ENCODE measurements around the gene DNAJC5.
A peak's percentile ranks its signal among the peaks of the same experiment; 100 is the strongest.

DNAJC5 gene

DNA sequence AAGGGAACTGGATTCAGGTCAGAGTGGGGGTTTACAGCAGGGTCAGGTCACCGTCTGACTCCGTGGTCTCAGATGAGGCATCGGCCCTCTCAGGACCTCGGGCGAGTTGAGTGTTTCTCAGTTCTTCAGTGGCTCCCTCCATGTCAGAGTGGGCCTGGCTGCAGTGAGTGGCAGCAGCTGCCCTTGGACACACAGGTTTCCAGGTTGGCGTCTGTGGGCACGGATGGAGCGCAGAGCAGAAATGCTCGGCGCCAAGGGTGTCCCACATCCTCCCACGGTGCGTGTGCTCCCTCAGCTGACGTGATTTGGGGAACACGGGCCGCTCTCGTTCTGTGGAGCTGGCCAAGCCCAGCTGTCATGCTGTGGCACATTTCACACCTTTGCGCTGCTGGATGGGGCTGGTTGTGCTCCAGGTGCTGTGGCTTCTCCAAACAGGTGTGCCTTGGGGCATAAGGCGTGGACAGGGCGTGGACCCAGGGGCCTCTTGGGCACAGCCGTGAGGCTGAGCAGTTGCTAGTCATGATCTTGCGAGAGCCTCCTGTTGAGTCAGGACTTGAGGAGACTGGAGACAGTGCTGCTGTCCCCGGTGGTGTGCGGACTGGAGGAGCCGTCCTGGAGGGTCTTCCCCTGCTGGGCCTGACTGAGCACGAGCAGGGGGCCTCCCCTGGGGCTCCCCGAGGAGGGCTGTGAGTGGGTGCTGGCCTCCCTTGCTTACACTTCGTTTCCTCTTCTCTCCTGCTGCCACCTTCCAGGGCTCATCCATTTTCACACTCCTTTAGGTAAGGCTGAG is 9.5 kb upstream of the DNAJC5 start:
- DNase-seq, result no peak

DNA sequence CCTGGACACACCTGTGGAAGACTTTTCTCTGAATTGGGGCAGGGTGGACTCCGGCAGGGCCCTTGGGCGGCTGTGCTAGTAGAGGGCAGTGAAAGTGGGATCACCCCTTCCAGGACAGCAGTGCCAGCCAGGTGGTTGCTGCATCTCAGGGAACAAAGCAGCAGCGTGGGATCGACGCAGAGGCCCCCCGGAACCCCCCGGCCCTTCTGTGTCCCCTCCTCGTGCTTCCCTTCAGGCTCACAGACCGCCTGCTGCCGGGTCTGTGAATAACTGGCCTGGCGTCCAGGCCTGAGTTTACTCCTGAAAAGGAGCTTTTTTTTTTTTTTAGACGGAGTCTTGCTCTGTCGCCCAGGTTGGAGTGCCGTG is 8.9 kb upstream of the DNAJC5 start:
- no peak for DNase-seq

DNA sequence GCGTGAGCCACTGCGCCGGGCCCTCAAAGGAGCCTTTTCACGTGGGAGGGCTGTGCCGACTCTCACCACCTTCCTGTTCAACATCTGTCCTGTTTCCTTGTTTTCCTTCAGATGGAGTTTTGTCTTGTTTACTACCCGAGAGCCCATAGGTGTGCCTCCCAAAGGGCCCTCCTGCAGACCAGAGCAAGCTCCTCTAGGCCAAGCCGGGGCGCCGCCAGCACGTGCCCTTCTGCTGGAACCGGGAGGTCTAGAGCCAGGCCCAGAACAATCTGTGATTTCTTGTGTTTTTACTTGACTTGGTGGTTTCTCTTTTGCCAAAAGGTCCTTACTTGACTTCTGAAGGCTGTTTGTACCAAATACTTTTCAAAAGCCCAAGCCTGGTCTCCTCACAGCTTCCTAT is 8.0 kb upstream of the DNAJC5 start:
- no peak for DNase-seq

DNA sequence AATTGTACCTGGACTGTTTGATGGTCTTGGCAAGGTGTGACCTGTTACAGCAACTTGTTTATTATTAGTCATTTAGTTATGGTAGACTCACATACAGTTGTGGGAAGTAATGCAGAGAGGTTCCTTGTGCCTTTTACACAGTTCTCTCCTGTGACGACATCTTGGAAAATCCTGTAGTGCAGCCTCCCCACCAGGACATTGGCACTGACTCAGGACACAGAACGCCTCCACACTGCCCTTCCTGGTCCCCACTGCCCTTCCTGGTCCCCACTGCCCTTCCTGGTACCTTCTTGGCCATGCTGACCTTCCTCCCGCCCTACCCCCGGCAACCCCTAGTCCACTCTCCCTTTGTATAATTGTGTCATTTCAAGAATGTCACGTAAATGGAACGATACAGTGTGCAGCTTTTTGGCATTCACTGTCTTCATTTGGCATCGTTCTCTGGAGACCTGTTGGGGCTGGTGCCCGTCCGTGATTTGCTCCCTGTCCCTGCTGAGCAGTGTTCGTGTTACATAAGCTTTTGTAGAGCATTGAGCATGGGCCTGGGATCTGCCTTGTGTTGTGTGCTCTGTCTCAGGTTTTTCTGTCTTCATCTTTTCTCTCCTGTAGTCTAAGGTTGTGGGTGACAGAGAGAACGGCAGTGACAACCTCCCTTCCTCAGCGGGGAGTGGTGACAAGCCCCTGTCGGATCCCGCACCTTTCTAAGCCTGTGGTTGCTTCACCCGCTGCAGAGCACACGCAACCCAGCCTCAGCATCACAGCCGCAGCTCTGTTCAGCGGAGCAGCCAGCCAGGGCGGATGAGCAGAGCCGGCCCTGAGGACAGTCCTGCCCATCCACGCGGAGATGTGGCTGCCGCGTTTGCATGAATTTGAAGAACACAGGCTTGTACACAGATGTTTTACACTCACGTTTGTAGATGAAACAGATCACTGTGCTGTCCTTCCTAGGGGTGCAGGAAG is 5.4 kb upstream of the DNAJC5 start:
- no peak for DNase-seq

DNA sequence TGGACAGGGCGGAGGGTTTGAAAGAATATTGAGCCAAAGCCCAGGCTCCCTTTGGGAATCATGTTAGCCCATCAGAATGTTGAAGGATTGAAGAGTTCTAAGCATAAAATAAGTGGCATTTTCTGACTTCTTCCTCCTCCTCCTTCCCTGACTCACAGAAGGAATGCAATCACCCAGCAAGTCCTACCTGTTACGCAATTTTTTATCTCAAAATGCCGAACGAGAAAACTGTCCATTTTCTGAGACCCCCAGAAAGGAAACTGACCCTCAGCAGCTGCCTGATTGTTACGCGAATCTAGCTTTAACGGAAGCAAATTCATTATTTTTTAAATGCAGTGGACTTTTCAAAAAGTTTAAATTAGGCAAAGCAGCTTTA is 4.7 kb upstream of the DNAJC5 start:
- no peak for DNase-seq

- DNase-seq, result no peak
These were observed 4.3 kb upstream of the DNAJC5 start for GRCh38 chr20:63890616-63891015.

- DNase-seq, result no peak
These were observed 3.6 kb upstream of the DNAJC5 start for GRCh38 chr20:63891061-63892002.

- no peak for DNase-seq
These were observed 2.5 kb upstream of the DNAJC5 start for GRCh38 chr20:63892402-63892801.

DNA sequence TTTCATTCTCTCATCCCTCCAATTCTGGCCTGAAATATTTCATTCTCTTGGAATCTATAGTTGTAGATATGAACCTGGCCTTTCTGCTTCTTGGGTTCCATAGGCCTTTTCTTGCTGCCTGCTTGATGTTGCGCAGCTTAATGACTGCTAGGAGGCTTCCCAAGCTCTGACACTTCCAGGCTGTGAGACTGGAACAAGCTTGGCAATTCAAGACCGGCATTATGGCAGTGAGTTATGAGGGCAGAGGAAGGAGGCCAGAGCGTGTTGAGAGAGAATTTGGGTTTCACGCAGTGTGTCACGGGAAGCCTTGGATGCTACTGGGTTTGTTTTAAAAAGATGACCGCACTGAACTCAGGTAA is 948 bp upstream of the DNAJC5 start:
- DNase-seq, result no peak

- DNase-seq, result no peak
These were observed 451 bp downstream of the DNAJC5 start for GRCh38 chr20:63895202-63895951.

DNA sequence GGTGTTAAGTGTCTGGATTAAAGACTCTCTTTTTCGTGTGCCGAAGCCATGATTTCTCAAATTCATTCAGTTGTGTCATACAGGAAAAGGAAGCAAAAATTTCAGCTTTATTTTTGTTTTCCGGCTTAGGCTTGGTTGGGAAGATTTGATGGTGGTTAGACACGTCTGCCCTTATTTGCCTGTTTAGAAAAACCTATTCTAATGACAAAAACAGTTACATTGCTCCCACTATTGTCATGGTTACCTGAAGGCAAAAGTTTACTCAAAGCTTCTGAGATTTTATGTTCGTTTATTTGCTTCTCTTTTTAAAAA is 982 bp downstream of the DNAJC5 start:
- no peak for DNase-seq

- DNase-seq, result peak; percentile 39 to 42
These were observed 1.6 kb downstream of the DNAJC5 start for GRCh38 chr20:63896264-63897105.

DNA sequence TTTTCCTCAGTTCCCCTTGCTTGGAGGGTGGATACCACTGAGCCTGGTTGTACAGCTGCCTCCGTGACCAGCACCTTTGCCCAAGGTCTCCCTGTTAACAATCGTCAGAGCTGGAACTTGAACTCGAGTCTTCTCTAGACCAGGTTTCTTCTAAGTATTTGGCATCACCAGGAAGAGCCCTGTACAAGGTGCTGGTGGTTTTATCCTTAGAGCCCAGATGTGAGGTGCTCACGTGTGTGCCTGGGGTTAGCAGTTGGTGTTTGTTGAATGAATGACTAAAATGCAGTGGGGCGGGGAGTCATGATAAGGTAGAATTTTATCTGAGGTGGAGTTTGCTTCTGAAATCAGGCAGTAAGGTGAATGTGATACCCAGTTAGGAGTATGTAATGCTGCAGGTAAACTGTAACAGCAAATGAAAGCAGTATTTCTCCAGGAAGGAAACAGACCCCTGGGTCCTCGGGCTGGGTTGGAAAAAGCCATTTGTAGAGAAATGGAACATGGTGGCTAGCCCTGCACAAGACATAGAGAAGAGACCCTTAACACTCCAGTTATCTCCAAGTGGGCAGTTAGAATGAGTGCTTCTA is 3.1 kb downstream of the DNAJC5 start:
- DNase-seq, result no peak

DNA sequence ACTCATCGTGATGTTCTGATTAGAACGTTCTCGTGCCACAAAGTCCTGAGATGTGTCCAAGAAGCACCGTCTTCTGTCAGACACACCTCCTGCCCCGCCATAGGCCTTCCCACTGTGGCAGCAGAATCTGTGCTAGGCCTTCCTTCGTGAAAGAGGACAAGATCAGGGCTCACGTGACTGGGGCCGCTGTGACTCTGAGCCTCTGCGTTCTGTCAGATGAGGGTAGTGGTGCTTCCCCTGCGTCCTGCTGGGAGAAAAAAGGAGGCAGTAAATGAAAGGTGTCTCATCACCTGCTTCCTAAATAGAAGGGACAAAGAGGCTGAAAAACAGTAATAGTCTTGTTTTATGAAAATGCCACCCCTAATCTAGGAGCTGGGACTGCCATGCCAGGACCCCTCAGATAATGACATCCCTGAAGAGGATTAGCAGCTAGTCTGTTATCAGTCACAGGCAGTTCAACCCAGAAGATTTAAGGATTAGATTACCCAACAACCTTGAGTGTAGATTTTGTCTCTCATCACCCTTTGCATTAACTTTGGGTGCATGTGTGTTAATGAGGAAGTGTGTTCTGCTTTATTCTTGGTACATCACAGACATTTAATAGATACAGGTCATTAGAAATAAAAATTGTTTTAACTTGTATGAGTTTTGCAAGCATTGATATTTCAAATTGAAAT is 4.1 kb downstream of the DNAJC5 start:
- peak in 1 of 2 donors; percentile 29 for DNase-seq

DNA sequence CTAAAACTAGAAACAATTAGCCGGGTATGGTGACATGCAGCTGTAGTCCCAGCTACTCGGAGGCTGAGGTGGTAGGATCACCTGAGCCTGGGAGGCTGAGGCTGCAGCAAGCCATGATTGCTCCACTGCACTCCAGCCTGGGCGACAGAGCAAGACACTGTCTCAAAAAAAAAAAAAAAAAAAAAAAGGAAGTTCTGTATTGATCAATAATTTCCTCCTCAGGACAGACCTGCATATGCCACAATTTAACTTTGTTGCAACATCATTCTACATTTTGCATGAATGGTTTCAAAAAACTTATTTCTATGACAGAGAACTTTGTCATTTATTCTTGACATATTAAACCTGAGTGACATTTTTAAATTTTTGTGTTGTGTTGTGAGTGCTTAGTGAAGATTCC is 5.5 kb downstream of the DNAJC5 start:
- DNase-seq, result no peak

DNA sequence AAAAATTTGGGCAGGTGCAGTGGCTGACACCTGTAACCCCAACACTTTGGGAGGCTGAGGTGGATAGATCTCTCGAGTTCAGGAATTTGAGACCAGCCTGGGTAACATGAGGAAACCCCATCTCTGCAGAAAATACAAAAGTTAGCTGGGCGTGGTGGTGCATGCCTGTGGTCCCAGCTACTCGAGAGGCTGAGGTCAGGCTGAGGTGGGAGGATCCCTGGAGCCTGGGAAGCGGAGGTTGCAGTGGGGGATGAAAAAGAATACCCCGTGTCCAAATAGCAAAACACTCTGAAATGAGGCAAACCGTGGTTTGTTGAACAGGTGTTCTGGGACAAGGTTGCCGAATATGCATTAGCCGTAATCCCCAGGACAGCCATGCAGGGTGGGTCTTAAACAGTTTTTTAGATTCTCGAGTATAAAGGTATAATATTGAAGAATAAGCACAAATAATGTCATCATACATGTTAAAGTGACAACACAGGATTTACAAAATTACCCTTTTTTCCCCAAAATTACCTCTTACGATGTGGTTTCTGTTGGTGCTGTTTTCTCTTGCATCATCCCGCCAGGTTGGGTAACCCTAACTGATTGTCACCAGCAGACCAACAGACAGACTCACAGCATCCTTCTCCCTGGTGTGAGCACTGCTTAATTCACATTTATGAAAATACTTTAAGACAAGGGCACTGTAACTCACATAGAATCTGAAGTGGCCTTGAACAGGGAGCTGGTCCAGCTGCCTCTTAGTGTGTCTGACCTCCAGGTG is 9.1 kb downstream of the DNAJC5 start:
- DNase-seq, result no peak

- DNase-seq, result no peak
These were observed 13.2 kb downstream of the DNAJC5 start for GRCh38 chr20:63908008-63908682.

DNA sequence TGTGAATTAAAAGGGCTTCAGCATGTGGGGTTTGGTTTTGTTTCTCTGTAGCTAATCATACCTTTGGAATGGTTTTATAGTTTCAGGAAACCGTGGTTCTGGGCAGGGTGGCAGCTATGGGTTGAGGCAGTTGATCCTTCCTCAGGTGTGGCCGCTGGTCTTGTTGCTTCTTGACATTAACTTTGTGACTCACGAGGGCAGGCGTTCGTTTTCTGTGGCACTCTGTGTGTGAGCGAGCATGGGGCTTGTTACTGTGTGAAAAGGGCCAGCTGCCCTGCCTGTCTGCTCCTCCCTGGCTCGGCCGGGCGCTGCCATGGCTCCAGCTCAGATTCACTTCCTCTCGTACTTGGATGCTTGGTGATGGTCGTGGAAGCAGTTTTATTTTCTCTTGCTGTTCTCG is 16.2 kb downstream of the DNAJC5 start:
- no peak for DNase-seq

- DNase-seq, result no peak
These were observed 18.8 kb downstream of the DNAJC5 start for GRCh38 chr20:63913768-63914167.

All from stimulated activated CD4-positive, alpha-beta T cell treated with anti-CD3 and anti-CD28 coated beads, Interleukin-2, amount 100 ng/mL, for 24 hours (primary cell).